Upper lobe of left lung (tissue), 4 donors: ENCODE data around the gene ZNF169.
"Not testable (repeated sequence)": the region's sequence is repeated elsewhere in the genome, so short reads cannot be mapped to it uniquely, and the experiment has no call there.

Source experiments
- EP300 ChIP-seq, 4 donors: sonication (generic); formaldehyde crosslinking; IDR thresholded peaks; one replicate each; pipeline ENCODE4 v1.5.1; 2017; ENCODE audit warnings: antibody characterized with exemption in 4 of 4, control low read depth in 2 of 4
- POLR2A ChIP-seq, 4 donors: fragments of 450-650 bp; IDR thresholded peaks; one replicate each; pipeline ENCODE4 v1.5.1; 2016 to 2017; ENCODE audit warnings: antibody characterized with exemption in 4 of 4, mild to moderate bottlenecking in 2 of 4
- TF ChIP-seq, protein P1 (sequence below), 6 experiments: fragments of 450-650 bp in 4 of 6; fragments of 200-600 bp in 2 of 6; sonication (generic) in 2 of 6; IDR thresholded peaks; one replicate each; pipeline ENCODE4 v1.5.1; 2016 to 2019; ENCODE audit warnings: antibody characterized with exemption in 6 of 6

DNA sequence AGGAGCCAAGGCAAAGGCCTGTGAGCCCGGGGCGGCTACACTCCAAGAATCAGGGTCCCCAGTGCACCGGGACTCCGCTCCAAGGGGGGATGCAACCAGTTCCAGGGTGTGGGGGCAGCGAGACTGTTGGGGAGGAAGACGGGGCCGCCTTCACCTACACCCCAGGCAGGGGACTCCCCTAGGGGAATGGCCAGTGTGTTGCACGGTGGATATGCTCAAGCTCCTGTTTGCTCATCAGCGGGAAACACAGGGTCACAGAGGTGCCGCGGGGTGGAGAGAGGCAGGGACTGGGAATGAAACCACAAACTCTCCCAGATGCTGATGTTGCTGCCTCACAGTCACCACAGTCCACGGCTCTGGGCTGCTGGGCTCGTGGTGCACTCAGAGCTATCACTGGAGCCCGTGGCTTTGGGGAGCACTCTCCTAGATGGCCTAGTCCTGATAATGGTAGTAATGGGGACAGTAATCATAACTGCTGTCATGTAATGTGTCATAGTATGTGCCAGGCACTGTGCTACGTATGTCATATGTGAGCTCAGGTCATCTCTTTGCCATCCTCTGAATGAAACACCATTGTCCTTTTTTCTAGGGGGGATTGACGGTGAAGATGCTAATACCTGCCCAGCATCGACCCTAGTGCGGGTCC lies 64.2 kb downstream of the ZNF169 start:
- TF ChIP-seq, protein P1, sequence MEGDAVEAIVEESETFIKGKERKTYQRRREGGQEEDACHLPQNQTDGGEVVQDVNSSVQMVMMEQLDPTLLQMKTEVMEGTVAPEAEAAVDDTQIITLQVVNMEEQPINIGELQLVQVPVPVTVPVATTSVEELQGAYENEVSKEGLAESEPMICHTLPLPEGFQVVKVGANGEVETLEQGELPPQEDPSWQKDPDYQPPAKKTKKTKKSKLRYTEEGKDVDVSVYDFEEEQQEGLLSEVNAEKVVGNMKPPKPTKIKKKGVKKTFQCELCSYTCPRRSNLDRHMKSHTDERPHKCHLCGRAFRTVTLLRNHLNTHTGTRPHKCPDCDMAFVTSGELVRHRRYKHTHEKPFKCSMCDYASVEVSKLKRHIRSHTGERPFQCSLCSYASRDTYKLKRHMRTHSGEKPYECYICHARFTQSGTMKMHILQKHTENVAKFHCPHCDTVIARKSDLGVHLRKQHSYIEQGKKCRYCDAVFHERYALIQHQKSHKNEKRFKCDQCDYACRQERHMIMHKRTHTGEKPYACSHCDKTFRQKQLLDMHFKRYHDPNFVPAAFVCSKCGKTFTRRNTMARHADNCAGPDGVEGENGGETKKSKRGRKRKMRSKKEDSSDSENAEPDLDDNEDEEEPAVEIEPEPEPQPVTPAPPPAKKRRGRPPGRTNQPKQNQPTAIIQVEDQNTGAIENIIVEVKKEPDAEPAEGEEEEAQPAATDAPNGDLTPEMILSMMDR (IDR thresholded peaks at IDR 0.05): not testable (repeated sequence)
- TF ChIP-seq POLR2A, EP300 (IDR thresholded peaks at IDR 0.05): not testable (repeated sequence)
